Rectal smooth muscle tissue (tissue), 1 donor: Measurements from ENCODE around the gene LRRC55.

Experiments used
- H3K27ac ChIP-seq: one replicate; pipeline ENCODE4 v1.7.0; 2013; ENCODE audit warnings: low read depth, low read length, inconsistent platforms
- H3K27me3 ChIP-seq: one replicate; pipeline ENCODE4 v1.7.0; 2013; ENCODE audit warnings: low read length; ENCODE audit not compliant: control insufficient read depth, insufficient read depth
- H3K36me3 ChIP-seq: one replicate; pipeline ENCODE4 v1.7.0; 2013; ENCODE audit warnings: low read length; ENCODE audit not compliant: control insufficient read depth, insufficient read depth
- H3K4me1 ChIP-seq: one replicate; pipeline ENCODE4 v1.7.0; 2013; ENCODE audit warnings: low read length; ENCODE audit not compliant: control insufficient read depth, insufficient read depth
- H3K4me3 ChIP-seq: one replicate; pipeline ENCODE4 v1.7.0; 2013; ENCODE audit warnings: low read length
- H3K9ac ChIP-seq: one replicate; pipeline ENCODE4 v1.7.0; 2013; ENCODE audit warnings: low read length

The LRRC55 gene

DNA sequence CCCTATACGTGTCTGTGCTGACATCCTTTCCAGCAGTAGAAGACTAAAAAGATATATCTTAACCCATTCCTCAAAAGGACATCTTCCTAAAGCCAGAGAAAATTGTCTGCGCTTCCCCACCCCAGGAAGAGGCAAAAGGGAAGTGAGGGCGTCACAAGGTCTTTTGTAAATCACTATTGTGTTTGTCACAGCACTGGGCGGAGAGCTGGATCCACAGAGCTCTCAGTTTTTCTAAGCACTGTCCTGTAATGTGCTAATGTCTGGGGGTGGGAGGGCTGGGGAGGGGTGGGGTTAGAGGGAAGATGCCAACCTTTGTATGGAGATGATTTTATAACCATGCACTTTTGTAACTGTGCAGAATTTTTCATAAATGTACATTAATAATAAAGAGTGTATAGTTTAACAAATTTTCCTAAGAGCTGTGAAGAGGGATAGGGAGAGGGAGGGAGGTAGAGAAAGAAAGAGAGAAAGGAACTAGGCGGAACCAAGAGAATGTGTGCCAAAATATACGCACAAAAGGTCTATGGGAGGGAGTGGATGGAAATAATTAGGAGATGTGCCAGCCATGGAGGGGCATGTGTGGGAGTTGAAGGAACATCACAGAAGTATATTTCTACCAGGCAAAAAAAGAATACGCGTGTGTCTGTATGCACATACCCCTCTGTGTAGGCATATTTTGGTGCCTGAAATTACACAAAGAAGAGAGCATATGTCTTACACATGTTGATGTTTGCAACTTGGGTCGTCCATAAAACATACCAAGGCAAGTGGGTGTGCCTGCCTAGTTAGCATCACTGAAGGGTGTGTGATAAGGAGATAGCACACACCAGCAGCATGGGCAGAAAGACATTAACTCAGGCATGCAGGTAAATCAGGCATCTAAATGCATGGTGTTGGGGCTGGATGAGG is 9.8 kb downstream of the LRRC55 start:
- no peaks in the 10 kb centered on the region for H3K27me3 ChIP-seq
- no peak overlapping the region for H3K27ac ChIP-seq
- no peaks in the 10 kb centered on the region for H3K4me1 ChIP-seq
- no peak overlapping the region for H3K4me3 ChIP-seq
- H3K9ac ChIP-seq: no peak overlapping the region
- no peaks in the 10 kb centered on the region for H3K36me3 ChIP-seq

DNA sequence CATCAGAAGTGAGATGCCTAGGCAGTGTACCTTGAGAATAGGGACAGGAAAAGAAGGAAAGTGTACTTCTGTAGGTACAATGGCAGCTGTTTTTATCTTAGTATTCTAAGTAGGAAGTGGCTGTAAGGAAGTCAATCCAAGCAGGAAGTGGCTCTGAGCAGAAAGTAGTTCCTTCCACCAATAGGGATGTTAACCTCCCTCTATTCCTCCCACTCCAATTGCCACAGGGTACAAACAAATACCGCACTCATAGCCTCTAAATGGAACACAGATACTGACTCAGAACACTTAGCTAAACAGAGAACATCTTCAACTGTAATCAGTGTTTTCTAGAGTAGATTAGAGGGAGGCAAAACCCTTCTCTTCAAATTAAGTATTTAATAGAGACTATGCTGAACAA is 10.6 kb downstream of the LRRC55 start:
- Histone ChIP-seq H3K4me1 (no peaks in the 10 kb centered on the region), H3K9ac (no peak overlapping the region), H3K27ac (no peak overlapping the region), H3K36me3 (no peaks in the 10 kb centered on the region), H3K27me3 (no peaks in the 10 kb centered on the region), H3K4me3 (no peak overlapping the region)

DNA sequence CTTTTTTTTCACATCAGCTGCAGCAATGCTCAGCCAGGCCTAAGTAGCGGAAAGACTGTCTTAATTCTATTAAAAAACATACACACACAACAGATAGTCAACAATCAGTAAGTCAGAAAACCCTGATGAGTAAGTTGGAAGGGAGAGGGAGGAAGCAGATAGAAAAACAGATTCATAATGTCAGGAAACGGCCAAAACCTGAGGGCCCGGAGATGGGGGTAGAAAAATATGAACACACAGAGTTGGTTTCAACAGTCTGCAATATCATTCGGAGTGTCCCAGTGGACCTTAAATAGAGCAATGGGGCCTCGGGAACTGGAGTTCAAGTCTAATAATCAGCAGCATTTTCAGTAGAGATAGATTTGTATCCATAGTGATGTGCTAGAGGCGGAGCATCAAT is 14.8 kb downstream of the LRRC55 start:
- Histone ChIP-seq H3K4me3 (no peak overlapping the region), H3K27me3 (no peaks in the 10 kb centered on the region), H3K4me1 (no peaks in the 10 kb centered on the region), H3K36me3 (no peaks in the 10 kb centered on the region), H3K9ac (no peak overlapping the region), H3K27ac (no peak overlapping the region)

DNA sequence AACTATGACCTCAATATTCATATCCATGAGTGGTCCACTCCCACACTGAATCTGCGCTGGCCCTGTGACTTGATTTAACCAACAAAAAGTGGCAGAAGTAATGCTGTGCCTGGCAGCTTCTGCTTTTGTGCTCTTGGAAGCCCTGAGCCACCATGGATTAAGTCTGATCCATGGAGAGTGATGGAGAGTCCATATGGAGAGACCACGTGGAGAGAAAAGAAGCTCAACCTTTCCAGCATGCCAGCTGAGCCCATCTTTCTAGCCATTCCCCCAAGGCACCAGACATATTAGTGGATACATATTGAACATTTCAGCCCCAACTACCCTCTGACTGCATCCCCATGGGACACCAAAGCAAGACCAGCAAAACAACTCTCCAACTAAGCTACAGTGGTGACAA is 16.0 kb downstream of the LRRC55 start:
- Histone ChIP-seq H3K27me3 (no peaks in the 10 kb centered on the region), H3K27ac (no peak overlapping the region), H3K36me3 (no peaks in the 10 kb centered on the region), H3K9ac (no peak overlapping the region), H3K4me3 (no peak overlapping the region), H3K4me1 (no peaks in the 10 kb centered on the region)

DNA sequence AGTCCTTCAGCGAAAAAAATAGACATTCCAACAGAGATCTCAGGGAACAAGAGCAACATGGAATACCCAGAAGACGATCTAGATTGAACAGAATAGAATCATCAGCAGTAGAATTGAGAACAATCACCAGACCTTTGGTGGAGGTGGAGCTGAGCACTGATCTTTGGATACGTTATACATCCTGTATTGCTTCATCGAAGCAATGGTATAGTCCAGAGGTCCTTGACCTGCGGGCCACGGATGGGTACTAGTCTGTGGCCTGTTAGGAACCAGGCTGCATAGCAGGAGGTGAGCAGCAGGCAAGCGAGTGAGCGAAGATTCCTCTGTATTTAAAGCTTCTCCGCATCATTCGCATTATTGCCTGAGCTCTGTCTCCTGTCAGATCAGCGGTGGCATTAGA is 17.6 kb downstream of the LRRC55 start:
- H3K4me1 ChIP-seq: no peaks in the 10 kb centered on the region

DNA sequence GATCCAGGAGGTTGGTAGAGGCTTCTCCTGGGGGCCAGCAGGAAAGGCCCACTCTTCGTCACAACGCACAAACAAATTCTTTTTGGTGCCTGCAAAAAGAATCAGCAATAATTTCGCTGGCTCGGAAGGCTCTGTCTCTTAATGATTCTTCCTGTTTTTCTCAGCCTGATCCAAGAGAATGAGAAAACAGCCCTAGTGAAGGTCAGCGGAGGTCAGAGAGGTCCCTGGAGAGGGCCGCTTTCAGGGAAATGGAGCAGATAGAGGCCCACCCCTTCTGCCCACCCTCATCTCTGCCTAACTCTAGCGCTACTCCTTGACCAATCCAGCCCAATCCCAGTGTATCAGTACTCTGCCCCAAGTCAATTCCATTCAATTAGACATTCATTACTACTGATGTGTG is 19.2 kb downstream of the LRRC55 start:
- Histone ChIP-seq H3K36me3 (no peaks in the 10 kb centered on the region), H3K27me3 (no peaks in the 10 kb centered on the region), H3K4me3 (no peak overlapping the region), H3K27ac (no peak overlapping the region), H3K9ac (no peak overlapping the region), H3K4me1 (no peaks in the 10 kb centered on the region)

More for the DNA sequence above, 17.6 kb downstream of the LRRC55 start:
- Histone ChIP-seq H3K27me3 (no peaks in the 10 kb centered on the region), H3K4me3 (no peak overlapping the region), H3K36me3 (no peaks in the 10 kb centered on the region), H3K27ac (no peak overlapping the region), H3K9ac (no peak overlapping the region)

DNA sequence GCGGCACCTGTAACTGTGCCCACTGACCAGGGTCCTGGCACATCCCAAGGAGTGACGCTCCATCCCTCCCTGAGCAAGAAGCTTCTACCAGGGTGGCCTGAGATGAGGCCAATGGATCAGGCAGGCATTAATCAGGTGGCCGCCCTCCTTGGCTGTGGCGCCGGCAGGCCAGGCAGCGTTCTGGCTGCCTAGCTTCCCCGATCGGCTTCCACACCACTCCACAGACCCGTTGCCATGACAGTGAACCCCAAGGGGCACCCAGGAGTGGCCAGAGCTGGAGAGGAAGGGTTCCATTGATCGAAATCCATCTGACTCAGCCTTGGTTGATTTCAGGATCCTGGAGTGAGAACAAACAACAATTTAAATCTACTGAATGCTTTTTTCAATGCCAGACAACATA is 20.5 kb downstream of the LRRC55 start:
- H3K27me3 ChIP-seq: no peaks in the 10 kb centered on the region
- no peak overlapping the region for H3K27ac ChIP-seq
- H3K9ac ChIP-seq: no peak overlapping the region
- no peaks in the 10 kb centered on the region for H3K4me1 ChIP-seq
- H3K36me3 ChIP-seq: no peaks in the 10 kb centered on the region
- no peak overlapping the region for H3K4me3 ChIP-seq

DNA sequence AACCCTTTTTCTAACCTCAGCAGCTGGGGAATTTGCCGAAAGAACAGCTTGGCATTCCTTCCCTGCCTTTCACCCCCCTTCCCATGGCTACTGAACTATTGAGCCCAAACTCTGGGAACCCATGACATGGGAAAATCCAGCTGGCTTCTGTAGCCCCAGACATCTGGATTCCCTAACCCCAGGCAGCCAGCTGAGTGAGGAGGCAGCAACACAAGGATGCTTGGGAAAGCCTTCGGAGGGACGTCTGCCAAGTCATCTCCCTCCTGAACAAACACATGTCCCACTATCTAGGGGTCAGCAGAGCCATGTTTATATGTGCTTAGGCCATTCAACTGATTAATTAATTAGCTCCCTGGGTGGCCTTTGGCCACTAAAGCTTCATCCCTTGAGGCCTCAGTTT is 21.6 kb downstream of the LRRC55 start:
- Histone ChIP-seq H3K27me3 (no peaks in the 10 kb centered on the region), H3K4me3 (no peak overlapping the region), H3K9ac (no peak overlapping the region), H3K36me3 (no peaks in the 10 kb centered on the region), H3K4me1 (no peaks in the 10 kb centered on the region), H3K27ac (no peak overlapping the region)

DNA sequence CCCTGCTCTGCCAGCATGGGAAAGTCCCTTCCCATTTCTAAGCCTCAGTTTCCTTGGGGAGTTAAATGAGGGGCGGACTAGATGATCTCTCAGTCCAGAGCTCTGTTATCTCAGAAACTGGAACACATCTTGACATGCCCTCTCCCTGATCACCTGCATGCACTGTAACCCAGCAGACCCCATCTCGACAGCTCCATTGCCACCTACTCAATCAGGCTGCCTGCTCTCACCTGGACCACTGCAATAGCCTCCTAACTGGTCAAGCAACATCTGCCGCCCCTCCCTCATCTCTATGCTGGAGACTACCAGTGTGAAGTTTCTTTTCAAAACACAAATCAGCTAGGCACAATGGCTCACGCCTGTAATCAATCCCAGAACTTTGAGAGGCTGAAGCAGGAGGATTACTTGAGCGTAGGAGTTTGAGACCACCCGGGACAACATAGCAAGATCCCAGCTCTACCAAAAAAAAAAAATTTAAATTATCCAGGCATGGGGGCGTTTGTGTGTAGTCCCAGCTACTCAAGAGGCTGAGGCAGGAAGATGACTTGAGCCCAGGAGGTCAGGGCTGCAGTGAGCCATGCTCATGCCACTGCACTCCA is 22.2 kb downstream of the LRRC55 start:
- Histone ChIP-seq H3K9ac (no peak overlapping the region), H3K36me3 (no peaks in the 10 kb centered on the region), H3K4me3 (no peak overlapping the region), H3K4me1 (no peaks in the 10 kb centered on the region), H3K27me3 (no peaks in the 10 kb centered on the region), H3K27ac (no peak overlapping the region)

DNA sequence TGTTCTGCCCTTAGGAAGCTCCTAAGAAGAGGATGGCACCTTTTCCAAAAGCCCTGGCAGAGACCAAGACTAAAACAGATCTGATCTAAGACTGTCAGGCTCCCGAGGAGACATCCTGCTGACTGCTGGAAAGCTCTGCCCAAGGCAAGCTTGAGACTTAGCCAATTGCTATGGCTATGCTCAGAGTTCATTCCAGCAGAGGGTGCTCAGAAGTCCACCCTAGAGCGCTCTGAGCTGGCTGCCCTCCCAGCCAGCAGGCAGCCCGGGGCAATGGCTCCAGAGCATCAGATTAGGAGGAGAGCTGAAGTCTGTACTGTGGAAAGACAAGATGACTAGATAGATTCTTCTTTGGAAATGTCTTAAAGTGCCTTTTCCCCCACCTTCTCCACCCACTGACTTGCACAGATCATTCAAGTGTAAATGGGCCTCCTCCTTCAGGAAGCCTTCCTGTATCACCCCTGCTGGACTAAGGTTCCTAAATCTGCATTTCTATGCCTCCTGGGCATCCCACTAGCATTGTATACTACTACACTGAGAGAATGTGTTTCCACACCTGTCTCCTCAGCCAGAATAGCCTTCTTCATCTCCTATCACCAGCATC is 23.4 kb downstream of the LRRC55 start:
- H3K36me3 ChIP-seq: no peaks in the 10 kb centered on the region
- H3K4me3 ChIP-seq: no peak overlapping the region
- H3K4me1 ChIP-seq: no peaks in the 10 kb centered on the region
- no peak overlapping the region for H3K9ac ChIP-seq
- no peaks in the 10 kb centered on the region for H3K27me3 ChIP-seq
- H3K27ac ChIP-seq: no peak overlapping the region

DNA sequence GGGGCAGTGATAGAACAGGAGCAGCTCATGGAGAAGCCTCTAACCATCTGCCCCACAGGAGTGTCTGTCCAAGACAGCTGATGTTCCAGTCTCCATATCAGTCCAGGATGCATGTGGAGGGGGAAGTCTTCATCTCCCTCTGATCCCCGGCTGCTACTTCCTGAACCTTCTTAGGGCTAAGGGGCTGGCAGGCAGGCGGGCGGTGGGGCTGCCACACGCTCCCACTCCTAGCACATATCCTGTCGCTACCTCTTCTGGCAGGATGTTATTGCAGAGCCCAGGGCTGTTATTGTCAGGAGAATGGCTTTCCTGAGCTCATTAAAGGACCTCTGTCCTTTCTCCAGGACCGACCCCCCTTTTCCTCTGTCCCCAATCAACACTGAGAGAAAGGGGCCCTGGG is 25.4 kb downstream of the LRRC55 start:
- no peak overlapping the region for H3K27ac ChIP-seq
- H3K27me3 ChIP-seq: no peaks in the 10 kb centered on the region

DNA sequence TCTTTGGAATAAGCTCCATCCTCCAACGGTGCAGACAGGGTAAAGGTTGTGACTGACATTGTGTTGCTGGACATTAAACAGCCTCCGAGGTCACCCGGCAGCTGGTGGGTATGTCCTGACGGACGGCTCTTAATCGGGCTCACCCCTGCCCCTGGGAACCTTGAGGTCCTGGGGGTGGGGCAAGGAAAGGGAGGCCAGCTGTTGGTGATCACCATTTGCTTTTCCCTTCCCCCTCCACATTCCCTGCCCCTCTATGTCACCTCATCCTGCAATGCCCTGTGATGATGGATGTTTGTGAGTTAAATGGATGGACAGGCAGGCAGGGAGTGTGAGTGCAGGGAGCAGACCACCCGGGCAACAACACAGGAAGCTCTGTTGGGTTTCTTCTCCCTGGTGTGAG is 29.0 kb downstream of the LRRC55 start:
- Histone ChIP-seq H3K36me3 (no peaks in the 10 kb centered on the region), H3K9ac (no peak overlapping the region), H3K4me3 (no peak overlapping the region), H3K27me3 (no peaks in the 10 kb centered on the region), H3K27ac (no peak overlapping the region), H3K4me1 (no peaks in the 10 kb centered on the region)

More for the DNA sequence above, 25.4 kb downstream of the LRRC55 start:
- no peak overlapping the region for H3K4me3 ChIP-seq
- no peaks in the 10 kb centered on the region for H3K36me3 ChIP-seq
- no peaks in the 10 kb centered on the region for H3K4me1 ChIP-seq
- no peak overlapping the region for H3K9ac ChIP-seq
